SK-N-SH treated with all-trans-retinoic acid at 6 μM for 48 hours (cell line): ENCODE data around the gene MYL10.

ENCODE experiments used
- ATAC-seq: fragments of 200-7000 bp; cut with Tn5 transposase; 3 replicates; pipeline ENCODE4 v1.9.1; 2020; ENCODE audit warnings: mild to moderate bottlenecking, moderate library complexity
- BACH2 ChIP-seq: fragments of 250-450 bp; sonication (Bioruptor Pico); IDR thresholded peaks from 2 replicates; pipeline ENCODE4 v1.9.0; 2021; ENCODE audit warnings: mild to moderate bottlenecking, borderline replicate concordance
- CSDC2 ChIP-seq: fragments of 250-450 bp; sonication (Bioruptor Pico); IDR thresholded peaks from 2 replicates; pipeline ENCODE4 v1.5.0; 2020; ENCODE audit warnings: mild to moderate bottlenecking, moderate library complexity
- CSRNP3 ChIP-seq: fragments of 250-450 bp; sonication (Bioruptor Pico); IDR thresholded peaks from 2 replicates; pipeline ENCODE4 v1.5.1; 2021; ENCODE audit warnings: mild to moderate bottlenecking, moderate library complexity
- ESRRG ChIP-seq: fragments of 250-450 bp; sonication (Bioruptor Pico); IDR thresholded peaks from 2 replicates; pipeline ENCODE4 v1.6.1; 2021; ENCODE audit warnings: mild to moderate bottlenecking
- GLIS3 ChIP-seq: fragments of 250-450 bp; sonication (Bioruptor Pico); IDR thresholded peaks from 2 replicates; pipeline ENCODE4 v1.5.0; 2020; ENCODE audit warnings: mild to moderate bottlenecking, moderate library complexity
- ISL1 ChIP-seq: fragments of 250-450 bp; sonication (Bioruptor Pico); IDR thresholded peaks from 2 replicates; pipeline ENCODE4 v2.1.2; 2022; ENCODE audit warnings: mild to moderate bottlenecking, moderate library complexity
- OSR1 ChIP-seq: fragments of 250-450 bp; sonication (Bioruptor Pico); IDR thresholded peaks from 2 replicates; pipeline ENCODE4 v1.8.0; 2022; ENCODE audit warnings: moderate library complexity, mild to moderate bottlenecking, inconsistent platforms
- POU6F1 ChIP-seq: fragments of 250-450 bp; sonication (Bioruptor Pico); IDR thresholded peaks from 2 replicates; pipeline ENCODE4 v1.8.0; 2021; ENCODE audit warnings: low read depth, mild to moderate bottlenecking, moderate library complexity, borderline replicate concordance
- PPARA ChIP-seq: fragments of 250-450 bp; sonication (Bioruptor Pico); IDR thresholded peaks from 2 replicates; pipeline ENCODE4 v1.5.0; 2020; ENCODE audit warnings: mild to moderate bottlenecking, borderline replicate concordance
- SNAI2 ChIP-seq: fragments of 250-450 bp; sonication (Bioruptor Pico); IDR thresholded peaks from 2 replicates; pipeline ENCODE4 v1.5.0; 2020; ENCODE audit warnings: mild to moderate bottlenecking, moderate library complexity
- TOX ChIP-seq: fragments of 250-450 bp; sonication (Bioruptor Pico); IDR thresholded peaks from 2 replicates; pipeline ENCODE4 v1.8.0; 2021; ENCODE audit warnings: mild to moderate bottlenecking, moderate library complexity, borderline replicate concordance
- ZC3H10 ChIP-seq: fragments of 250-450 bp; sonication (Bioruptor Pico); IDR thresholded peaks from 2 replicates; pipeline ENCODE4 v1.5.1; 2021; ENCODE audit warnings: mild to moderate bottlenecking, moderate library complexity
- ZFP3 ChIP-seq: fragments of 250-450 bp; sonication (Bioruptor Pico); IDR thresholded peaks from 2 replicates; pipeline ENCODE4 v1.5.0; 2020; ENCODE audit warnings: mild to moderate bottlenecking, moderate library complexity
- ZNF70 ChIP-seq: fragments of 450-650 bp; formaldehyde crosslinking; IDR thresholded peaks from 2 replicates; pipeline ENCODE4 v1.5.0; 2020; ENCODE audit warnings: mild to moderate bottlenecking, moderate library complexity
- TF ChIP-seq, protein P1 (sequence below): fragments of 250-450 bp; sonication (Bioruptor Pico); IDR thresholded peaks from 2 replicates; pipeline ENCODE4 v1.5.1; 2020; ENCODE audit warnings: low read depth, mild to moderate bottlenecking, moderate library complexity
- TF ChIP-seq, protein P2 (sequence below): fragments of 250-450 bp; sonication (Bioruptor Pico); IDR thresholded peaks from 2 replicates; pipeline ENCODE4 v1.8.0; 2020; ENCODE audit warnings: mild to moderate bottlenecking, moderate library complexity, borderline replicate concordance

Gene MYL10

GRCh38 chr7:101620395-101620794, 8.7 kb downstream of the MYL10 start:
- no peak for ATAC-seq

GRCh38 chr7:101618916-101619315, 10.2 kb downstream of the MYL10 start:
- no peak; the same call in 2 of the 3 replicates for ATAC-seq
- TF ChIP-seq CSRNP3 (no peak), CSDC2 (CRISPR knock-in tag) (no peak), POU6F1 (CRISPR knock-in tag) (no peak)
- TF ChIP-seq, protein P1, sequence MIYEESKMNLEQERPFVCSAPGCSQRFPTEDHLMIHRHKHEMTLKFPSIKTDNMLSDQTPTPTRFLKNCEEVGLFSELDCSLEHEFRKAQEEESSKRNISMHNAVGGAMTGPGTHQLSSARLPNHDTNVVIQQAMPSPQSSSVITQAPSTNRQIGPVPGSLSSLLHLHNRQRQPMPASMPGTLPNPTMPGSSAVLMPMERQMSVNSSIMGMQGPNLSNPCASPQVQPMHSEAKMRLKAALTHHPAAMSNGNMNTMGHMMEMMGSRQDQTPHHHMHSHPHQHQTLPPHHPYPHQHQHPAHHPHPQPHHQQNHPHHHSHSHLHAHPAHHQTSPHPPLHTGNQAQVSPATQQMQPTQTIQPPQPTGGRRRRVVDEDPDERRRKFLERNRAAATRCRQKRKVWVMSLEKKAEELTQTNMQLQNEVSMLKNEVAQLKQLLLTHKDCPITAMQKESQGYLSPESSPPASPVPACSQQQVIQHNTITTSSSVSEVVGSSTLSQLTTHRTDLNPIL = no peak

More at GRCh38 chr7:101620395-101620794, 8.7 kb downstream of the MYL10 start:
- TF ChIP-seq OSR1 (CRISPR knock-in tag) (no peak), CSRNP3 (no peak), BACH2 (no peak), PPARA (CRISPR knock-in tag) (no peak), GLIS3 (no peak), ESRRG (CRISPR knock-in tag) (no peak), ZNF70 (CRISPR knock-in tag) (no peak), POU6F1 (CRISPR knock-in tag) (no peak), SNAI2 (CRISPR knock-in tag) (no peak), CSDC2 (CRISPR knock-in tag) (no peak), TOX (CRISPR knock-in tag) (no peak), ZFP3 (CRISPR knock-in tag) (no peak), ISL1 (CRISPR knock-in tag) (no peak)
- TF ChIP-seq, protein P2, sequence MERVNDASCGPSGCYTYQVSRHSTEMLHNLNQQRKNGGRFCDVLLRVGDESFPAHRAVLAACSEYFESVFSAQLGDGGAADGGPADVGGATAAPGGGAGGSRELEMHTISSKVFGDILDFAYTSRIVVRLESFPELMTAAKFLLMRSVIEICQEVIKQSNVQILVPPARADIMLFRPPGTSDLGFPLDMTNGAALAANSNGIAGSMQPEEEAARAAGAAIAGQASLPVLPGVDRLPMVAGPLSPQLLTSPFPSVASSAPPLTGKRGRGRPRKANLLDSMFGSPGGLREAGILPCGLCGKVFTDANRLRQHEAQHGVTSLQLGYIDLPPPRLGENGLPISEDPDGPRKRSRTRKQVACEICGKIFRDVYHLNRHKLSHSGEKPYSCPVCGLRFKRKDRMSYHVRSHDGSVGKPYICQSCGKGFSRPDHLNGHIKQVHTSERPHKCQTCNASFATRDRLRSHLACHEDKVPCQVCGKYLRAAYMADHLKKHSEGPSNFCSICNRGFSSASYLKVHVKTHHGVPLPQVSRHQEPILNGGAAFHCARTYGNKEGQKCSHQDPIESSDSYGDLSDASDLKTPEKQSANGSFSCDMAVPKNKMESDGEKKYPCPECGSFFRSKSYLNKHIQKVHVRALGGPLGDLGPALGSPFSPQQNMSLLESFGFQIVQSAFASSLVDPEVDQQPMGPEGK (CRISPR knock-in tag) = no peak

- no peak for ATAC-seq
- TF ChIP-seq ZC3H10 (CRISPR knock-in tag) (no peak), POU6F1 (CRISPR knock-in tag) (no peak), GLIS3 (no peak), BACH2 (no peak), PPARA (CRISPR knock-in tag) (no peak)
These were observed 10.8 kb downstream of the MYL10 start for GRCh38 chr7:101618207-101618839.
